ENCODE measurements around the gene ZFR2.

ZFR2 gene

GRCh38 chr19:3782903-3783302, 85.9 kb downstream of the ZFR2 start:
- Histone ChIP-seq H3K4me1 (ENCODE audit: control insufficient read depth in 1 of 2, insufficient read depth in 1 of 2, low read depth in 1 of 2, low read length in 1 of 2) (peaks cover 13 to 15% of the 10 kb centered on the region in 2 experiments), H3K27me3 (peaks cover 40% of the 10 kb centered on the region), H3K36me3 (no peaks in the 10 kb centered on the region), H3K9me3 (peaks cover 19% of the 10 kb centered on the region), H3K4me3 (ENCODE audit: low read depth in 1 of 2, low read length in 1 of 2) (no peak overlapping the region), H3K27ac (no peak overlapping the region)
- no peak for TF ChIP-seq CTCF (IDR thresholded peaks at IDR 0.05)

- Histone ChIP-seq H3K4me3 (ENCODE audit: low read depth in 1 of 2, low read length in 1 of 2) (no peak overlapping the region), H3K27me3 (peaks cover 35% of the 10 kb centered on the region), H3K27ac (no peak overlapping the region), H3K4me1 (ENCODE audit: control insufficient read depth in 1 of 2, insufficient read depth in 1 of 2, low read depth in 1 of 2, low read length in 1 of 2) (peaks cover 13 to 15% of the 10 kb centered on the region in 2 experiments), H3K36me3 (no peaks in the 10 kb centered on the region), H3K9me3 (peaks cover 19% of the 10 kb centered on the region)
- TF ChIP-seq CTCF (IDR thresholded peaks at IDR 0.05) = no peak
These were observed 86.5 kb downstream of the ZFR2 start for GRCh38 chr19:3782330-3782729.

- peaks cover 28% of the 10 kb centered on the region for H3K27me3 ChIP-seq
- TF ChIP-seq CTCF (IDR thresholded peaks at IDR 0.05) = no peak
These were observed 87.2 kb downstream of the ZFR2 start for GRCh38 chr19:3781603-3782002.

GRCh38 chr19:3780786-3781304, 88.0 kb downstream of the ZFR2 start:
- no peak for TF ChIP-seq CTCF (IDR thresholded peaks at IDR 0.05)
- Histone ChIP-seq H3K36me3 (no peaks in the 10 kb centered on the region), H3K9me3 (peaks cover 19% of the 10 kb centered on the region), H3K27ac (no peak overlapping the region), H3K4me3 (ENCODE audit: low read depth in 1 of 2, low read length in 1 of 2) (no peak overlapping the region), H3K27me3 (peaks cover 20% of the 10 kb centered on the region), H3K4me1 (ENCODE audit: control insufficient read depth in 1 of 2, insufficient read depth in 1 of 2, low read depth in 1 of 2, low read length in 1 of 2) (peaks cover 12% of the 10 kb centered on the region in 2 experiments)

More at GRCh38 chr19:3781603-3782002, 87.2 kb downstream of the ZFR2 start:
- H3K36me3 ChIP-seq = no peaks in the 10 kb centered on the region
- H3K4me3 ChIP-seq (ENCODE audit: low read depth in 1 of 2, low read length in 1 of 2) = no peak overlapping the region
- no peak overlapping the region for H3K27ac ChIP-seq
- peaks cover 13 to 15% of the 10 kb centered on the region in 2 experiments for H3K4me1 ChIP-seq (ENCODE audit: control insufficient read depth in 1 of 2, insufficient read depth in 1 of 2, low read depth in 1 of 2, low read length in 1 of 2)
- peaks cover 19% of the 10 kb centered on the region for H3K9me3 ChIP-seq

GRCh38 chr19:3778899-3779723, 89.7 kb downstream of the ZFR2 start:
- Histone ChIP-seq H3K9me3 (peaks cover 19% of the 10 kb centered on the region), H3K27ac (no peak overlapping the region), H3K4me1 (ENCODE audit: control insufficient read depth in 1 of 2, insufficient read depth in 1 of 2, low read depth in 1 of 2, low read length in 1 of 2) (no peaks in the 10 kb centered on the region), H3K27me3 (peaks cover 3% of the 10 kb centered on the region), H3K36me3 (no peaks in the 10 kb centered on the region), H3K4me3 (ENCODE audit: low read depth in 1 of 2, low read length in 1 of 2) (no peak overlapping the region)
- no peak for TF ChIP-seq CTCF (IDR thresholded peaks at IDR 0.05)
